Esophagus muscularis mucosa (tissue), 3 donors: ENCODE measurements around the gene DCAF8.

Source experiments
- POLR2AphosphoS5 ChIP-seq, 2 donors: sonication (generic); formaldehyde crosslinking; IDR thresholded peaks; one replicate each; pipeline ENCODE4 v1.6.1; 2017; ENCODE audit warnings: antibody characterized with exemption in 2 of 2
- TF ChIP-seq, protein P1 (sequence below), 3 experiments: fragments of 200-600 bp in 2 of 3; fragments of 450-650 bp in 1 of 3; sonication (generic) in 2 of 3; IDR thresholded peaks; one replicate each; pipeline ENCODE4 v1.5.1; 2017 to 2019; ENCODE audit warnings: antibody characterized with exemption in 3 of 3, mild to moderate bottlenecking in 2 of 3, moderate library complexity in 1 of 3

DNA sequence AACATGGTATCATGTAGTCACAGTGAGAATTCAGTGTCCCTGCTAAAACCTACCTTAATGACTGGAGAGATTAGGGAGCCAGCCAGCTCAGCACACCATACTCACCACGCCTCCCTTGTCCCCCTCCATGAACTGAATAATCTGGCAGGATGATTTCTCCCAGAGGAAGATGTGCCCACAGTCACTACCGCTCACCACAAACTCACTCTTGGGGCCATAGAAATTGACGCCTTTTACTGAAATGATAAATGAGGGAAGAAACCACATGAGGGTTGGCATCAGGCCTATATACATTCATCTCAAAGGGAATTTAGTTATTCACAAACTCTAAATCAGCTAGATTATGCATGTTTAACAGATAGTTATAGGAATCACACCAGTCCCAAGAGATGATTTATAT, 39.8 kb downstream of the DCAF8 start:
- TF ChIP-seq, protein P1, sequence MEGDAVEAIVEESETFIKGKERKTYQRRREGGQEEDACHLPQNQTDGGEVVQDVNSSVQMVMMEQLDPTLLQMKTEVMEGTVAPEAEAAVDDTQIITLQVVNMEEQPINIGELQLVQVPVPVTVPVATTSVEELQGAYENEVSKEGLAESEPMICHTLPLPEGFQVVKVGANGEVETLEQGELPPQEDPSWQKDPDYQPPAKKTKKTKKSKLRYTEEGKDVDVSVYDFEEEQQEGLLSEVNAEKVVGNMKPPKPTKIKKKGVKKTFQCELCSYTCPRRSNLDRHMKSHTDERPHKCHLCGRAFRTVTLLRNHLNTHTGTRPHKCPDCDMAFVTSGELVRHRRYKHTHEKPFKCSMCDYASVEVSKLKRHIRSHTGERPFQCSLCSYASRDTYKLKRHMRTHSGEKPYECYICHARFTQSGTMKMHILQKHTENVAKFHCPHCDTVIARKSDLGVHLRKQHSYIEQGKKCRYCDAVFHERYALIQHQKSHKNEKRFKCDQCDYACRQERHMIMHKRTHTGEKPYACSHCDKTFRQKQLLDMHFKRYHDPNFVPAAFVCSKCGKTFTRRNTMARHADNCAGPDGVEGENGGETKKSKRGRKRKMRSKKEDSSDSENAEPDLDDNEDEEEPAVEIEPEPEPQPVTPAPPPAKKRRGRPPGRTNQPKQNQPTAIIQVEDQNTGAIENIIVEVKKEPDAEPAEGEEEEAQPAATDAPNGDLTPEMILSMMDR (IDR thresholded peaks at IDR 0.05) = no peak
- TF ChIP-seq POLR2AphosphoS5 (IDR thresholded peaks at IDR 0.05) = no peak
